NCI-H774 (cell line): ENCODE data around the gene BTF3.
A peak's percentile ranks its signal among the peaks of the same experiment; 100 is the strongest.
"Not testable (repeated sequence)": the region's sequence is repeated elsewhere in the genome, so short reads cannot be mapped to it uniquely, and the experiment has no call there.

ENCODE experiments used
- DNase-seq: peaks from one replicate; lab custom pipeline; 2025; lab: John Stamatoyannopoulos, UW

The BTF3 gene

GRCh38 chr5:73498057-73498992 is at the start of gene BTF3:
Gene BTF3, plus strand, starts transcription at chr5:73498442. Its CDS starts 226 bp downstream, at chr5:73498668.
- peak; percentile 94 for DNase-seq

GRCh38 chr5:73448463-73449136 is 49.6 kb upstream of the BTF3 start, which contains the start of gene FOXD1:
Gene FOXD1, minus strand, starts transcription at chr5:73448777. Its CDS starts 415 bp downstream, at chr5:73448362.
- peak; percentile 82 for DNase-seq

GRCh38 chr5:73450137-73450536 is 48.1 kb upstream of the BTF3 start:
- DNase-seq, result no peak

GRCh38 chr5:73450672-73451223 is 47.5 kb upstream of the BTF3 start:
- DNase-seq, result no peak

GRCh38 chr5:73451224-73452130 is 46.8 kb upstream of the BTF3 start:
- peak; percentile 15 for DNase-seq

- DNase-seq, result no peak
Observed at GRCh38 chr5:73452215-73452614, 46.0 kb upstream of the BTF3 start.

GRCh38 chr5:73454379-73455036 is 43.7 kb upstream of the BTF3 start:
- DNase-seq, result peak; percentile 86

- not testable (repeated sequence) for DNase-seq
Observed at GRCh38 chr5:73456462-73456861, 41.8 kb upstream of the BTF3 start.

- no peak for DNase-seq
Observed at GRCh38 chr5:73459366-73459765, 38.9 kb upstream of the BTF3 start.

- DNase-seq, result no peak
Observed at GRCh38 chr5:73460133-73460532, 38.1 kb upstream of the BTF3 start.

- DNase-seq, result no peak
Observed at GRCh38 chr5:73464016-73464745, 34.1 kb upstream of the BTF3 start.

- DNase-seq, result not testable (repeated sequence)
Observed at GRCh38 chr5:73468638-73469037, 29.6 kb upstream of the BTF3 start.

- DNase-seq, result no peak
Observed at GRCh38 chr5:73469878-73470277, 28.4 kb upstream of the BTF3 start.

GRCh38 chr5:73471654-73472053 is 26.6 kb upstream of the BTF3 start:
- DNase-seq, result no peak

GRCh38 chr5:73472116-73472515 is 26.1 kb upstream of the BTF3 start:
- DNase-seq, result no peak

GRCh38 chr5:73480500-73480899 is 17.7 kb upstream of the BTF3 start:
- DNase-seq, result no peak

GRCh38 chr5:73482383-73483136 is 15.7 kb upstream of the BTF3 start:
- no peak for DNase-seq

- no peak for DNase-seq
Observed at GRCh38 chr5:73483676-73484075, 14.6 kb upstream of the BTF3 start.

GRCh38 chr5:73484511-73484910 is 13.7 kb upstream of the BTF3 start:
- no peak for DNase-seq

GRCh38 chr5:73485715-73486114 is 12.5 kb upstream of the BTF3 start:
- DNase-seq, result no peak
